HG03196 (cell line): ENCODE data around the gene TTC9.
"Not testable (repeated sequence)": the region's sequence is repeated elsewhere in the genome, so short reads cannot be mapped to it uniquely, and the experiment has no call there.

ENCODE experiments used
- ATAC-seq: cut with Tn5 transposase; IDR thresholded peaks from one replicate; pipeline ENCODE4 v1.9.1; 2021; ENCODE audit not compliant: unreplicated experiment

Gene TTC9

DNA sequence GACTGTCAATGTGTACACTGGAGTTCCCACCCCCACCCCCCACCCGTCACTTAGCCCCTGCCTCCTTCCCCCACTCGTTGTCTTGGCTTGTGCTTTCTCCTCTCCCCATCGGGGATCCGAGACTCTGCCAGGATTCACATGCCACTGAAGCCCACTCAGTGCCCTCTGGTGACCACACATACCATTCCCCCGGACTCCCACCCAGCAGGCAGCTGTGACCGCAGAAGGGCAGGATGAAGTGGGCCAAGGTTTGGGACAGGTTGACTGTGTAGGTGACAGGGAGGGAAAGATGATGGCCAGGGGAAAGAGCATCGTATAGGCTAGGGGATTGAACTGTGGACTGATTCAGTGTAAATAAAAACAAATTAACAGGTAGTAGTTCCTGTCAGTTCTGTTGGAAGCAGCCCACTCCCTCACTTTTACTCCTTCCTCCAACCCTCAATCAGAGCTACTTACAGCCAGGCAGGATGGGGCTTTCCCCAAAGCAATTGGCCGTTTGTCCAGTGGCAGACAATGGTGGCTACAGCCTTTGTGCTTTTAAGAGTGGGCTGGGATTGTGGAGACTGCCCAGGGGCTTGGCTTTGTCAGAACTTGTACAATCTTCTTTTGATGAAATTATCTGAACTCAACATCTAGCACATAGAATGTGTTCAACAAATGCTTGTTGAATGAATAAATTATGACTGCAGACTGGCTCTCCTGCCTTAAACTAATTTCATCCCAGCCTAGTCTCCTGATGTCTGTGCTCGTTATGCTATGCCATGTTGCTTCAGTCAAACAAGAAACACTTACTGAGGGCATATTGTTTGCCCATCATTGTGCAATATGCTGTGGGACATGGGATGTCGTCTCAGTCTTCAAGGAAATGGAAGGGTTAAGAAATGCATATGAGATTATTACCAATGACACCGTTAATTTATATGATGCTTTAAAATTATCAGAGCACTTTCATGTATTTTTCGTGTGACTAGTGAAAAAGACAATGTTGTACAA is 30.2 kb downstream of the TTC9 start:
- no peak for ATAC-seq

GRCh38 chr14:70677341-70677740 is 35.6 kb downstream of the TTC9 start:
- ATAC-seq, result no peak

GRCh38 chr14:70680748-70681147 is 39.0 kb downstream of the TTC9 start:
- ATAC-seq, result no peak

DNA sequence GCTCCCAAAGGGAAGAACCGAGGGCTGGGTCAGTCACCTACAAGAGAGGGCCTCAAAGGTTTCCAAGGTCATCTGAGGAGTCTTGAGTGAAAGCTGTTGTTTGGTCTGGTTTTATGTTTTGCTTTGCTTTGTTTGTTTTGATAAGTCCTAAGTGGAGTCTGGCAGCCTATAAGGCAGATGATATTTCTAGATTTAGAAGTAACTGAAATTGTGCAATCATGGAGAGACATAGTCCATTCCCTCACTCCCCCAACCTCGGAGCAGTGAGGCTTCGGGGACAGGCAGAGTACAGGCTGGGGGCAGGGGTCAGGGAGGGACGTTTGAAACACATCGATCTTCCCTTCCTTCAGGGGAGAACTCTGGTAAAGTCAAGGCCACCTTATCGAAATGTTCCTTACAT is 42.3 kb downstream of the TTC9 start:
- no peak for ATAC-seq

DNA sequence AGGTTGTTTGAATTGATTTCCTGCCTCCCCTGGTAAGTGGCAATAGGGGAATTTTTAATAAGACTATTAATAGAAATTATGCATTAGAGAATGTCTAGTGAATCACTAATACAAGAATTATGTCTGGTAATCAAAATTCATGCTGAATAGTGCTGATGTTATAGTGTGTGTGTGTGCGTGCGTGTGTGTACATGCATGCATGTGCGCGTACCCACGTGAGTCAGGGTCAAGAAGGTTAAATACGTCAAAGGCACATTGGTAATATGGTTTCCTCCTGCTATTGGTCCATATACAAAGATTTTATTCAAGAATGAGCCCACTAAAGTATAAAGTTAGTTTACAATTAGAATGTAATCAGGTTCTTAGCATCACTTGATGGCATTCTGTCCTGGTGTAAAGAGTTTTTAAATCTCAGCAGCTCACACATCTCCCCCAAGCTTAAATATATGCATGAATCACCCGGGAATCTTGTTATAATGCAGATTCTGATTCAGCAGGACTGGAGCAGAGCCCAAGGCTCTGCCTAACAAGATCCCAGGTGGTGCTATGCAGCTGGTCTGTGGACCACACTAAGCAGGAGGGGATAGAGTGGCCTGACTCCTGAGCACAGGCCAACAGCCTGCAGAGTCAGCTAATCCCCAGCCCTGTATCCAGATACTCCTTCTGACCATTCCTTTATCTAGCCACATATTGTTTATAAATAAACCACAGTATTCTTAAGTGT is 43.9 kb downstream of the TTC9 start:
- ATAC-seq, result no peak

DNA sequence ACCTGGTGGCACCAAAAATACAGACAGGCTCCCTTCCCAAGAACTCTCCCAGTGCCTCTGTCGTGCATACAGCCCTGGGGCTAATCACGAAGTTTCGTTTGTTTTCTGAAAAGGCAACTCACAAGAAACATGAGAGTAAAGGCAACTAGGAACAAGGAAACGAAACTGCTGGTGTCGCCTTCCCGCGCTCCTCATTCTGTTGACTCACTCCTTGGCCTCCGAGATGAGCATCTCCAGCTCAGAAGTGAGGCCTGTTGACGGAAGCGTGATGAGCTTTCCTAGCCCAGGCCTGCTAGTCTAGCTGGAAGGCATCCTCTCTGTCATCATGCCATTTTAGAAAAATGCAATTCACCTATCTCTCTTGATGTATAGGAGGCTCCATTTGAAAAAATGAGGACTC is 50.5 kb downstream of the TTC9 start:
- no peak for ATAC-seq

DNA sequence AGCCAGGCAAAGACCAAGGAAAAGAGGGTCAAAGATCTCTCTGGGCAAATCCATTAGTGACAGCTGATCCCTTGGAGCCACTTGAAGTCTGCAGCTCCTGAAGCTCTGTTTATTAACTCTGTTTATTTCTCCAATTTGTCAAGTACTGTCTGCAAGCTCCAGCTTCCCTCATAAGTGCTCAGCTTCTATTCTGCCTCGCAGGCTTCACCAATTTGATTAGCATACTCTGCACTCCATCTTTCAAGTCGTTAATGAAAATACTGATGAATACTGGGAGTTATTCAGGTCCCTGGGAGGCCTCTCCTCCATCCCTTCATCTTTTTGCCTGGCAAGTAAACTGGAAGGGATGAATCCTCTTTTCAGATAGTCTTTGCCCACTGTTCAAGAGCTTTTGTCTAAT is 54.3 kb downstream of the TTC9 start:
- no peak for ATAC-seq

DNA sequence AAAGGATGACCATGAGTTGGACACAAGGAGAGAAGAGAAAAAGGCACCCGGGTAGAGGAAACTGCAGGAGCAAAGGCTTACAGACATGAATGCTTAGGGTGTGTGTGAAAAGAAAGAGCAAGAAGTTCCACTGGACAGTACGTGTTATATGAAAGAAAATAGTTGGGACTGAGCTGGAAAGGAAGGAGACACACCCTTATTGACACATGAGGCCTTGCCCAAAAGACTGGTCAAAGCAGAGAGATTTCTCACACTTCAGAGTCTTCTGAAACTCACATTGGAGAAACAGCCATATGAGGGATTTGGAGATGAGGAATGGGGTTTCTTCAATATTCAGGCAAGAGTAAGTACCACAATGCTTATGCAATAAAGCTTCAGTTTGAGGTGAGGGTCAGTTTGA is 56.0 kb downstream of the TTC9 start:
- ATAC-seq, result no peak

DNA sequence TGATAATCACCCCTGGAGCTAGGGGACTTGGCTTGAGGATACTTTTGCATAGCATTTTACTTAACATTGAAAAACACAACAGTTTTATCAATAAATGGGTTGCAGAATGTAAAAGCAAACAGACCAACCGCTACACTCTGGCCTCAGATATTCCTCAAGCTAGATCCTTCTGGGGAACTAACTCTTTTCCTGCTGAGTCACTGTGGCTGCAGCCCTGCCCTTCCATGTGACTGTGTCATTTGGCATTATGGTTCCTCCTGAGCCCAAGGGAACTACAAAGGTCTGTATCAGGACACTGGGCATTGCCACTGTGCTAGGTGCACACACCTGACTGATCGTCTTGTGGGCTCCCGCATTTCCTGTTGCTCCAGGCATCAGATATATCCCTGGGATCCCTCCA is 56.6 kb downstream of the TTC9 start:
- ATAC-seq, result no peak

DNA sequence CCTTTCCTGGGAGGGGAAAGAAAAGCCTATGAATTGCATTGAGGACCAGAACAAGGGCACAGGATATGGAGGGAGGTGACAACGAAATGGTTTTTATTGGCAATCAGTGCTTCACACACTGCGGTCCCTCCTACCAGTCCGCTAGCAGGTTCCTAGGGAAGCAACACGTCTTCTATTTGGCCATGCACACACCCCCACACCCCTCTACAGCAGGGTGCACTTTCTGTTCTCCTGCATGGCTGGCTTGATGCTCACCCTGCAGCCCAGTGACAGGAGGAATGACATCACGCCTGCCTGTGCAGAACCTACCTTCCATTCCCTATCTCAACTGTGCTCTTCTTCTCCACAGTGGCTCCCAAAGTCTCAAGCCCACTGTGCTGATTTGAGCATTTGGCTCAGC is 57.9 kb downstream of the TTC9 start:
- no peak for ATAC-seq

- no peak for ATAC-seq
These were observed 59.4 kb downstream of the TTC9 start for GRCh38 chr14:70700955-70701585.

DNA sequence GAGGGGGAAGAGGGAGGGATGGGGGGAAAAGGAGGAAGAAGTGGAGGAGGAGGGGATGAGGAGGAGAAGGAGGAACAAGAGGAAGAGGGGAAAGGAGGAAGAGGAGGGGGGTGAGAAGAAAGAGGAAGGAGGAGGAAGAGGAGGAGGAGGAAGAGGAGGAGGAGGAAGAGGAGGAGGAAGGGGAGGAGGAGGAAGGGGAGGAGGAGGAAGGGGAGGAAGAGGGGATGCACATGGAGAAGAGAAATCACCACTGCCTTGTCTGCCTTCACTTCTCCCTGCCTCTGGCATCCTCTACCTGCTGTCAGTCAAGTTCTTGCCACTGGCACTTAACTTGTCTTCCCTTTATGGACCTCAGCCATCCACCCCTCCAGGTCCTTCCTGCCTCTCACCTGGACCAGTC is 59.9 kb downstream of the TTC9 start:
- ATAC-seq, result no peak

DNA sequence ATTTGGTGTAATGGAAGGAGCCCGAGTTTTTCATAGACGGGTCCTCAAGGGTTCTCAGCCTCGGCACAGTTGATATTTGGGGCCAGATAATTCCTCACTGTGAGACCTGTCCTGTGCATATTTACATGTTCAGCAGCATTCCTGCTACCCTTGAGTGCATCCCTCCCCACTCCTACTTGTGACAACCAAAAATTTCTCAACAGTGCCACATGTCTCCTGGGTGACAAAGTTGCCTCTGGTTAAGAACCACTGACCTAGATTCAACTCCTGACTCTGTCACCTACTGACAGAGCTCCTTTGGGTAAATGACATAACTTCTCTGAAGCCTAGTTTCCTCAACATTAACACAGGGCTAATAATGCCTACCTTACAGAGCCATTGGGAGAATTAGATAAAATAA is 60.4 kb downstream of the TTC9 start:
- no peak for ATAC-seq

DNA sequence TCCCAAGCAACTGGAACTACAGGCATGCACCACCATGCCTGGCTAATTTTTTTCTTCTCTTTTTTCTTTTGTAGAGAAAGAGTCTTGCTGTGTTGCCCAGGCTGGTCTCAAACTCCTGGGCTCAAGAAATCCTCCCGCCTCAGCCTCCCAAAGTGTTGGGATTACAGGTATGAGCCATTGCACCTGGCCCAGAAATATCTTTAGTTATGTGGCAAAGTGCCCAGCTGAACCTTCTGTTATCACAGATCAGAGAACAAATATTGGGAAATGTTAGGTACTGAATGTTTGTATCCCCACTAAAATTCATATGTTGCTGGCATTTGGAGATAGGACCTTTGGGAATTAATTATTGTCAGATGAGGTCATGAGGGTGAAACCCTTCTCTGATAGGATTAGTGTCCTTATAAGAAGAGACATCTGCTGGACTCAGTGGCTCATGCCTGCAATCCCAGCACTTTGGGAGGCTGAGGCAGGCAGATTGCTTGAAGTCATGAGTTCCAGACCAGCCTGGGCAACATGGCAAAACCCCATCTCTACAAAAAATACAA is 62.0 kb downstream of the TTC9 start:
- ATAC-seq, result not testable (repeated sequence)

DNA sequence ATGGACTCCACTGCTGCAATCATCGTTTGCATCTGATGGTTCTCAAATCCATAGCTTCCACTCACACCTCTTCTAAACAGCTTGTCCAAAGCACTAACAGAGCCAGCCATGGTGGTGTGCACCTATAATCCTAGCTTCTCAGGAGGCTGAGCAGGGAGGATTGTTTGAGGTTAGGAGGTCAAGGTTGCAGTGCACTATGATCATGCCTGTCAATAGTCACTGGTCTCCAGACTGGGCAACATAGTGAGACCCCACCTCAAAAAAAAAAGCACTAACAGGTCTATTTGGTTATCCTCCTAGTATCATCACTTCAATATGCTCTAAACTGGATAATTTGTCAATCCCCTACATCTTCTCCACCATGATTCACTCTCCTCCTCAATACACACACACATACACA is 63.2 kb downstream of the TTC9 start:
- no peak for ATAC-seq

- ATAC-seq, result no peak
These were observed 64.5 kb downstream of the TTC9 start for GRCh38 chr14:70706177-70706576.

- peak; percentile 71 for ATAC-seq
These were observed 65.7 kb downstream of the TTC9 start for GRCh38 chr14:70707138-70708038.

- ATAC-seq, result no peak
These were observed 67.2 kb downstream of the TTC9 start for GRCh38 chr14:70708717-70709570.

DNA sequence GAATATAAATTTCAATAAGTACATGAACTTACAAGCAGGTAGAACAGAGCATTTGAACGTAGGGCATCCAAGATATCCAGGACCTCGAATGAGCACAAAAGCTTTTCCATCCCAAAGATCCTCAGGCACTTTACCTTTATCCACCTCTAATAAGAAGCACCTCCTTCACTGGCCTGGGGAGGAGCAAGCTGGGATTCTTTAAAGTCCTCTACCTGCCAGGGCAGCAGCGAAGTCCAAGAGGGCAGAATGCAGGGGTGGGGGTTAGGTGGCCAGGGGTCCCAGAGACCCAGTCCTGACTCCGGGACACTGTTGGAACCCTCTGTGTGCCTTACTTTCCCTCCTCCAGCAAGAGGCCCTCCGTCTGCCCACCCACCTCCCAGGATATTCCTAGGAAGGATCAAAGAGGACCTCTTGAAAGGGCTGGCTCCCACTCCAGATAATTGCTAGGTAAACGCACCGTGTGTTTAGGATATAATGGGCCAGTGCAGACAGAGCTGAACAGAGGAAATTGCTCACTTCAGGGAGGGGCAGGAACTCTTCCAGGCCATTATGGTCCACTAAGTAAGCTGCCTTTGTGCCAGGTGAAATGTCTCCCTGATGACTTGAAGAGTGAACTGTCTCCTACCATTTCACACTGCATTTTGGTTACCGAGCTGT is 68.1 kb downstream of the TTC9 start:
- no peak for ATAC-seq
